ENCODE data around the gene C14orf119. TPM values are rescaled to one million over a fixed set of nuclear protein-coding genes. Genes with fewer than 3 reads are reported as not detected.

C14orf119 gene
- total and polyA plus RNA-seq, 9 of the 15 experiments (the other 6 are each of a cell fraction or from before 2014, with no cell fraction given): 36.7 to 251 (median 51.8) TPM

- intact Hi-C loops (cut with micrococcal nuclease): loop anchor here (1.0 kb wide), 2 partner anchors 40 to 118 kb away; no protein-coding TSS in a partner anchor
- CTCF ChIA-PET (ENCODE audit: low intra/inter-chr PET ratio): interaction anchor here (0.6 to 7.2 kb wide), 14 partner anchors 10 to 479 kb away, joined by 3 to 109 read pairs (median 5); partner anchors contain the start of gene CIROP
- FAIRE-seq: peak; percentile 97
- in situ Hi-C loops (cut with MboI): loop anchor here (5.0 kb wide), 1 partner anchor 38 kb away; no protein-coding TSS in a partner anchor
- ATAC-seq: peak; percentile 80
- Histone ChIP-seq H3K79me2 (ENCODE audit: control insufficient read depth, insufficient read depth, low read length) (peaks cover 68% of the 10 kb centered on the region), H2AFZ (ENCODE audit: low read depth, low read length) (no peak overlapping the region), H3K27me3 (ENCODE audit: control insufficient read depth in 2 of 2, insufficient read depth in 2 of 2, low read length in 2 of 2) (no peaks in the 10 kb centered on the region), H3K9ac (ENCODE audit: insufficient read depth in 1 of 2, low read depth in 2 of 2, low read length in 2 of 2) (no peak overlapping the region; a peak in 2 of 4 replicates), H3K4me3 (no peak overlapping the region), H3K4me1 (replicated peaks in 1 of 2; ENCODE audit: control insufficient read depth in 2 of 2, insufficient read depth in 2 of 2, low read length in 2 of 2) (peaks cover 20 to 26% of the 10 kb centered on the region in 2 experiments), H3K9me3 (replicated peaks; ENCODE audit: control insufficient read depth, insufficient read depth, low read depth, low read length) (no peaks in the 10 kb centered on the region), H3K27ac (ENCODE audit: extremely low read depth, low read depth, low read length) (peak overlapping the region; percentile 17; the same call in 1 of the 3 replicates), H4K20me1 (replicated peaks; ENCODE audit: control insufficient read depth, insufficient read depth, low read length) (peaks cover 14% of the 10 kb centered on the region; the same call in 1 of the 2 replicates), H3K36me3 (ENCODE audit: control insufficient read depth, insufficient read depth, low read length) (peaks cover 77% of the 10 kb centered on the region), H3K4me2 (ENCODE audit: insufficient read depth, low read length) (no peak overlapping the region; the same call in 1 of the 2 replicates), H3K9me1 (ENCODE audit: control insufficient read depth, insufficient read depth, low read length) (peaks cover 5% of the 10 kb centered on the region)
- 30% methylated on average over 8 of the region's 8 CpGs for WGBS (ENCODE audit: insufficient coverage, low coverage, missing lambda C conversion rate)
- peak; percentile 76 to 91 (median 82) for DNase-seq (ENCODE audit: extremely low read depth in 1 of 4, low spot score in 3 of 4)
- POLR2A ChIA-PET: interaction anchor here (0.6 to 2.1 kb wide), 14 partner anchors 10 to 512 kb away, joined by 3 to 23 read pairs (median 4); partner anchors contain the start of genes ACIN1, C14orf119, CDH24 and PRMT5
- BruUV-seq (replicated peaks): no TSS peak
- TF ChIP-seq HMGXB4 (CRISPR knock-in tag; IDR thresholded peaks at IDR 0.05) (peak; percentile 89; the same call in 1 of the 2 replicates), MED1 (CRISPR knock-in tag; IDR thresholded peaks at IDR 0.05; ENCODE audit: borderline replicate concordance) (no peak), CLOCK (CRISPR knock-in tag; IDR thresholded peaks at IDR 0.05; ENCODE audit: borderline replicate concordance) (no peak), TARDBP (IDR thresholded peaks at IDR 0.05) (no peak), ZNF431 (CRISPR knock-in tag; IDR thresholded peaks at IDR 0.05) (no peak), THRA (IDR thresholded peaks at IDR 0.05) (no peak), SREBF2 (CRISPR knock-in tag; IDR thresholded peaks at IDR 0.05) (no peak), HCFC1 (IDR thresholded peaks at IDR 0.05; ENCODE audit: low read depth, low read length) (peak; percentile 43; the same call in 1 of the 2 replicates), DLX4 (CRISPR knock-in tag; IDR thresholded peaks at IDR 0.05) (no peak), BRCA1 (IDR thresholded peaks at IDR 0.05) (no peak), BRCA1 (CRISPR knock-in tag; IDR thresholded peaks at IDR 0.05) (no peak), HNRNPK (IDR thresholded peaks at IDR 0.05; ENCODE audit: low read depth, low read length, poor library complexity, severe bottlenecking) (no peak), ZNF143 (CRISPR knock-in tag; IDR thresholded peaks at IDR 0.05) (no peak), MTF1 (CRISPR knock-in tag; IDR thresholded peaks at IDR 0.05; ENCODE audit: borderline replicate concordance) (no peak), RAD21 (CRISPR knock-in tag; conservative IDR thresholded peaks at IDR 0.05 in 1 of 2, IDR thresholded peaks at IDR 0.05 in 1 of 2) (peak; percentile 84 to 91)
These were observed 26.4 kb upstream of the C14orf119 start for GRCh38 chr14:23068789-23069412.

Data from K562 (cell line).